NB4 (cell line): ENCODE data around the gene WIZ.
A peak's percentile ranks its signal among the peaks of the same experiment; 100 is the strongest.

Experiments
- DNase-seq: peaks from one replicate; pipeline ENCODE4 v3.0.0; 2010; ENCODE audit warnings: low read depth
- H3K4me3 ChIP-seq: one replicate; pipeline ENCODE4 v1.5.1; 2011; ENCODE audit warnings: mild to moderate bottlenecking, low read depth, low read length, moderate library complexity
- CTCF ChIP-seq: IDR thresholded peaks from one replicate; pipeline ENCODE4 v1.5.1; 2012; ENCODE audit warnings: low read depth, low read length
- MYC ChIP-seq: IDR thresholded peaks from 2 replicates; pipeline ENCODE4 v1.6.1; 2011; ENCODE audit warnings: low read depth, low read length
- POLR2A ChIP-seq: IDR thresholded peaks from 2 replicates; pipeline ENCODE4 v1.6.1; 2011; ENCODE audit warnings: mild to moderate bottlenecking; ENCODE audit not compliant: insufficient read length; ENCODE audit errors: extremely low read depth
- TF ChIP-seq, protein P1 (sequence below): IDR thresholded peaks from 2 replicates; pipeline ENCODE4 v1.6.1; 2011; ENCODE audit warnings: low read depth, low read length

Gene WIZ

GRCh38 chr19:15442142-15442920 lies 7.4 kb downstream of the WIZ start:
- DNase-seq = no peak
- no peak for TF ChIP-seq MYC
- TF ChIP-seq, protein P1, sequence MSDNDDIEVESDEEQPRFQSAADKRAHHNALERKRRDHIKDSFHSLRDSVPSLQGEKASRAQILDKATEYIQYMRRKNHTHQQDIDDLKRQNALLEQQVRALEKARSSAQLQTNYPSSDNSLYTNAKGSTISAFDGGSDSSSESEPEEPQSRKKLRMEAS = no peak
- no peak for TF ChIP-seq CTCF
- TF ChIP-seq POLR2A = no peak
- H3K4me3 ChIP-seq = no peak overlapping the region

DNA sequence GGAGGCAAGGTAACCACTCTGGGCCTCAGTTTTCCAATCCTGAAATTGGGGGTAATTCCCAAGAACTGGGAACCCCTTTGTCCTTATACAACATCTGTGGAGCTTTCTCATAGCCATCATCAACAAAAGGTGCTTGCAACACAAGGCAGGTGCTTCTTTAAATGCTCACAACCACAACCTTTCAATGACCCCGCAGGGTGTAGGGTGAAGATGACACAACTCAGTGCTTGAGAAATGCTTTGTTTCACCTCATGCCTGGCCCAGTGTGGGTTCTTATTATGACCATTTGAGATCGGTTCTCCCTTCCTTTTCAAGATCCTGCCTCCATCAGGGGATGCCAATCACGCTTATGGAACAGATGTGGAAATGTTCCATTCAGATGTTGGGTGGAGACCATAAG lies 8.4 kb downstream of the WIZ start:
- TF ChIP-seq, protein P1 = no peak
- no peak for TF ChIP-seq CTCF
- TF ChIP-seq POLR2A = no peak
- TF ChIP-seq MYC = no peak
- no peak overlapping the region for H3K4me3 ChIP-seq
- DNase-seq = peak; percentile 35

DNA sequence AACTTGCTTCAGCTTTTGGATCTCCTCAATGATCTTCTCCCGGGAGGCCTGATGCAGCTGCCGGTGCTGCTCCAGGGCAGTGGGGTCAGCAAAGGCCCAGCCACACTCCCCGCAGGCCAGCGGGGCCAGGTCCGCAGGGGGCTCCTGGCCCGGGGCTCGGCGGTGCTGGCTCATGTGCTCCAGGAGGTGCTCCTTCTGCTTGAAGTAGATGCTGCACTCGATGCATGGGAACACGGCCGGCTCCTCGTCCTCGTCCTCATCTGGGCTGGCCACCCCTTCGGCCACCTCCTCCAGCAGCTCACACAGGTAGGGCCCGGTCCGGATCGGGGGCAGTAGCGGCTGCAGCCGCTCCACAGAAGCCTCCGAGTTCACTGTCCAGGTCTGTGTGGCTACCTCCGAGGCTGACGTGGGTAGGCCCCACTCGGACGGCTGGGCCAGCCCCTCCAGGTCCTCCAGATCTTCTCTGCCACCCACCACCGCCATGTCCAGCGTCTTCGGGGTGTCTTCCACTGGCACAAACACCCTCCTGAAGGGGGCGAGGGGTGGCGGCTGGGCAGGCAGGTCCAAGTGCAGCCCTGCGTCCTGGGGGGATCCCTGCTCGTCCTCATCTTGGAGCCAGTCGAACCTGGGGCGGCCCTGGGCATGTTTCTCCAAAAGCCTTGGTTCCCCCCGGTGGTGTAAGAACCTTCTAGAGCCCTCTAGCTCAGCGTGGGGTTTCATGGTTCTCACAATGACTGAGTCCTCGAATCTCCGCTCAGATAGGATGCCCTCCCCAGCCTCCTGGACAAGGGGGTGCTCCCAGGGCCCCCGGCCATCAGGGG lies 9.7 kb downstream of the WIZ start:
- DNase-seq = no peak
- TF ChIP-seq, protein P1 = no peak
- no peak overlapping the region for H3K4me3 ChIP-seq

GRCh38 chr19:15439078-15439799 lies 10.5 kb downstream of the WIZ start:
- H3K4me3 ChIP-seq = no peak overlapping the region
- TF ChIP-seq, protein P1 = no peak
- TF ChIP-seq MYC = no peak
- TF ChIP-seq CTCF = no peak
- TF ChIP-seq POLR2A = no peak
- no peak for DNase-seq

GRCh38 chr19:15438577-15438976 lies 11.2 kb downstream of the WIZ start:
- H3K4me3 ChIP-seq = no peak overlapping the region
- no peak for TF ChIP-seq POLR2A
- no peak for TF ChIP-seq CTCF
- no peak for TF ChIP-seq MYC
- TF ChIP-seq, protein P1 = no peak
- DNase-seq = no peak

DNA sequence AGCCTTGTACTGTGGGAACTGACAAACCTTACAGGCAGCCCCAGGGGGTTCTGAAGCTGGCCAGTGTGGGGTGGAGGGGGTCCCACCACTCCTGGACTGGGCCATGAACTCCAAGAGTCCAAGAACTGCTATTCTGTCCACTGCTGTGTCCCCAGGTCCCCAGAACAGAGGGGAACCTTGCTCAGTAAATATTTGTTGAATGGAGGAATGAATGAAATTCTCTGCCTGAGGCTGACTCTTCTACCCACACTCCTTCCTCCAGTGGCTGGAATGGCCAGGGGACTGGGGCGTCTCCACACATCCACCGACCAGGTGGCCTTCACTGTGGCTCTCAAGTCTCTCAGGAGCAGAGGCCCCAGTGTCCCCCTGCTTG lies 11.6 kb downstream of the WIZ start:
- TF ChIP-seq MYC (no peak), CTCF (no peak)
- TF ChIP-seq, protein P1 = no peak
- no peak overlapping the region for H3K4me3 ChIP-seq
- DNase-seq = no peak
